AG09319 (cell line): Measurements from ENCODE around the gene SDHB.

ENCODE experiments used
- DNase-seq: peaks from one replicate; pipeline ENCODE4 v3.0.0-alpha.2; 2010; ENCODE audit warnings: low read depth; ENCODE audit errors: extremely low read depth
- TF ChIP-seq, protein P1 (sequence below): IDR thresholded peaks from 2 replicates; pipeline ENCODE4 v1.5.1; 2011; ENCODE audit warnings: low read depth, mild to moderate bottlenecking, inconsistent platforms, low read length, moderate library complexity

Gene SDHB

DNA sequence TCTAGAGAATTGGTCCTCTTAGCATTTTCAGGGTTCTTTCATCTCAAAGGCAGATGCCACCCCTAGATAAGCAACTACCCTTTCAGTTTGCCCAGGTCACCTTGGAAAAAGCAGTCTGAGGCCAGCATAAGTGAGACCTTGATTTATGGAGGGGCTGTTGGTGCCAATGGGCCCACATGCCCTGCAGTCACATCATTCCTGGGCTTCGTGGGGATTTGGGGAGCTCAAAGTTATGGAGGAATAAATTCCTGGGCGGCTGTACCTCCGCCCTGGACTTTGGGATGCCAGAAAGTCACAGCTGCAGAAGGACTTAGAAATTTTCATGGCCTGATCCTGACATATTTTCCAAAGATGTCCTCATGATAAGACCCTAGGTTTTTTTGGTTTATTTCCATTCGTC is 2.7 kb upstream of the SDHB start:
- TF ChIP-seq, protein P1, sequence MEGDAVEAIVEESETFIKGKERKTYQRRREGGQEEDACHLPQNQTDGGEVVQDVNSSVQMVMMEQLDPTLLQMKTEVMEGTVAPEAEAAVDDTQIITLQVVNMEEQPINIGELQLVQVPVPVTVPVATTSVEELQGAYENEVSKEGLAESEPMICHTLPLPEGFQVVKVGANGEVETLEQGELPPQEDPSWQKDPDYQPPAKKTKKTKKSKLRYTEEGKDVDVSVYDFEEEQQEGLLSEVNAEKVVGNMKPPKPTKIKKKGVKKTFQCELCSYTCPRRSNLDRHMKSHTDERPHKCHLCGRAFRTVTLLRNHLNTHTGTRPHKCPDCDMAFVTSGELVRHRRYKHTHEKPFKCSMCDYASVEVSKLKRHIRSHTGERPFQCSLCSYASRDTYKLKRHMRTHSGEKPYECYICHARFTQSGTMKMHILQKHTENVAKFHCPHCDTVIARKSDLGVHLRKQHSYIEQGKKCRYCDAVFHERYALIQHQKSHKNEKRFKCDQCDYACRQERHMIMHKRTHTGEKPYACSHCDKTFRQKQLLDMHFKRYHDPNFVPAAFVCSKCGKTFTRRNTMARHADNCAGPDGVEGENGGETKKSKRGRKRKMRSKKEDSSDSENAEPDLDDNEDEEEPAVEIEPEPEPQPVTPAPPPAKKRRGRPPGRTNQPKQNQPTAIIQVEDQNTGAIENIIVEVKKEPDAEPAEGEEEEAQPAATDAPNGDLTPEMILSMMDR: no peak
- no peak for DNase-seq

DNA sequence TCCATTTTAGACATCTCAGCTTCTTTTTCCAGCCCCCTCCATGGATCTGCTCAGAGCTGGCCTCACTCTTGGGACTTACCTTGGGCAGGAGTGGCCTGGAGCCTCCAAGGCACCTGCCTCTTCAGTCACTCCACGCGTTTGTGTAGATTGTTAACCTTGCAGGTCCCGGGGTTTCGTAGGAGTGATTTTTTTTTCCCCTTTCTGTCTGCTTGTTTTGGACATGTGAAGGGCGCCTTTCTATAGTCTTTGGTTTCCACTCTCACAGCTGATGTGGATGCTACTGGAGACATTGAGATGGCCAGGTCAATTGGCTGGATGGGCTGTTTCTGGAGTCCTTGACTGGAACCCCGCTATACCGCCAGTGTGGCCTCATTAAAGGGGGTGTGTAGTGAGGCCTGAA is 2.0 kb upstream of the SDHB start:
- DNase-seq: no peak
- TF ChIP-seq, protein P1: no peak

DNA sequence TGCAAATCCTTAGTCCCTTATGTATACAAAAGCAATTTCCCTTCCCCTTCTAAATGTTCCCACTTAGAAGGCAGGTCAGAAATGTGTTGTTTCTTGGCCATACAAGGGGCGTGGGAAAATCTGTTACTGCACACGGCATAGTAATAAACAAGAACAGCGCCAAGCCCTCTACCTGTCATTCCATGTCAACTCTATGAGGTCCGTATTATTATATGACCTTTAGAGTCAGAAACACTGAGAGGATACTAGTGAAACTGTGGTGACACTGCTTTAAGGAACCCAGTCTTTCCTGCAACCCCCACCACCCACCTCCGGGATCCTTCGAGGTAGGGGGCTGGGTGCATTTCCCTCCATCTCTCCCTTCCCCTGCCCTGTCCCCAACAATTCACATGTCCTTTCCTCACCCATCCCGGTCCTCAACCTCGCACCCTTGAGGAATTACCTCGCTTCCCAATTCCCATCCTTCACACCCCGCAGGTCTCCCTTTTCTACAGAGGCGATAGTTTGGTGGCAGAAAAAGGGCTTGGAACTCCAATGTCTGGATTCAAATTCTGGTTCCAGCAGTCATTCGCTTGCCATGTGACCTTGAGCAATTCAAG is 647 bp downstream of the SDHB start:
- TF ChIP-seq, protein P1: no peak
- no peak for DNase-seq

DNA sequence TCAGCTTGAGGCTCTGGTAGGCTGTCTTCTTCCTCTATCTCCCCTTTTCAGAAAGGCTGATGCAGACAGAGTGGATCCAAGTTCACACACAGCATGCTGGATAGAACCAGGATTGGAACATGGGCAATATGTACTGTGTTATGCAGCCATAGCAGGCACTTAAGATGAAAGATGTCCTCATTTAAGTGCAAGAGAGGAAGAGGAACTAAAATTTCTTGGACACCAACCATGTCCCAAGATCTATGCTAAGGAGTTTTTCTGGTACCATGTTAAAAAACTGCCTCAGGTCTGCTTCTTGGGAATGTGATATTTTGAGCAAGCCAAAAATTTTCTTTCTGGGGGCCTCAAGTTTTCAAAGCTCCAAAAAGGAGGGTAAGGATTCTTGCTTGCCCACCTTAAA is 1.2 kb downstream of the SDHB start:
- TF ChIP-seq, protein P1: no peak
- DNase-seq: no peak

DNA sequence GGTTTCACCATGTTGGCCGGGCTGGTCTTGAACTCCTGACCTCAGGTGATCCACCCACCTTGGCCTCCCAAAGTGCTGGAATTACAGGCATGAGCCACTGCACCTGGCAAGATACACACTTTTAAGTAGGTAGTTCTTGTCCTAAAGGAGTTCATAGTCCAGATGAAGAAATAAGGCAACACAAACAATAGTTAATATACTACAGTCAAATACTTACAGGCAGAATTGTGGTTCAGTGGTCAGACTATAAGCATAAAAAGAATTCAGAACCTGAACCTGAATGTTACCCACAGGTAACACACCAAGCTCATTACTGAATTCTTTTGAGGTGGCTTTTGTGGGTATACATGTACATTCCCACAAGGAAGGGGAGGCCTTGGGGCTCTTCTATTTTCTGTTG is 1.8 kb downstream of the SDHB start:
- TF ChIP-seq, protein P1: no peak
- DNase-seq: no peak

DNA sequence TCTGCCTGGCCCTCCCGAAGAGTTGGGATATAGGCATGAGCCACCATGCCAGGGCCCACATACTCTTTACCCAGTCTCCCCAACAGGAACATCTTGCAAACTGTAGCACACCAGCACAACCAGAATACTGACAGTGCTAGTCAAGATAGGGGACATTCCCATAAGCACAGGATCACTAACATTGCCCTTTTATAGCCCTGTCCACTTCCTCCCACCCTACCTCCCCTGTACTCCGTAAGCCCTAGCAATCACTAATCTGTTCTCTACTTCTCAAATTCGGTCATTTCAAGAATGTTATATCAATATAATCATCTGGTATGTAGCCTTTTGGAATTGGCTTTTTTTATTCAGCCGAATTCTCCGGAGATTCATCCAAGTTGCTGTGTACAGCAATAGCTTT is 5.9 kb downstream of the SDHB start:
- TF ChIP-seq, protein P1: no peak
- DNase-seq: no peak

DNA sequence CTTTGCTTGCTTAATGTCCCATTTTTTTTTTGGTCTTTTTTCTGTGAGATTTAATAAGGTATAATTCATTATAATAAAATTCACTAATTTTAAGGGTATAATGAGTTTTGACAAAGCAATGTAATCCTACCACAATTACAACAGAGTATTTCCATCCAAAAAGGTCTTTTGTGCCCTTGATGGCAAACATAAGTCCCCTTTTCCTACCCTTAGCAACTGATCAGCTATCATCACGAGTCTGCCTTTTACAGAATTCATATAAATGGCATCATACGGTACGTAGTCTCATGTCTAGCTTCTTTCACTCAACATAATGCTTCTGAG is 7.5 kb downstream of the SDHB start:
- TF ChIP-seq, protein P1: no peak

More for the DNA sequence above, 7.5 kb downstream of the SDHB start:
- DNase-seq: no peak
